Measurements from ENCODE around the gene BST1. TPM values are rescaled to one million over a fixed set of nuclear protein-coding genes. Genes with fewer than 3 reads are reported as not detected.
A peak's percentile ranks its signal among the peaks of the same experiment; 100 is the strongest.

The BST1 gene
- total RNA-seq, 1 experiment from 2014 or later = 1.1 TPM

GRCh38 chr4:15683143-15683495 lies 19.7 kb upstream of the BST1 start:
- DNase-seq (ENCODE audit: unreplicated experiment) = no peak
- no TSS peak for BruUV-seq (replicated peaks)
- ChIA-PET CTCF (interaction anchor here (0.9 kb wide), 2 partner anchors 33 to 200 kb away, joined by 3 read pairs; no protein-coding TSS in a partner anchor), POLR2A (interaction anchor here (1.3 to 11.9 kb wide), 5 partner anchors 8 to 30 kb away, joined by 4 to 410 read pairs (median 21); partner anchors contain the start of gene FBXL5)
- Mint-ChIP-seq H3K27ac (ENCODE audit: low read depth, unreplicated experiment) (peak overlapping the region; percentile 98), H3K36me3 (ENCODE audit: insufficient read depth, unreplicated experiment) (peaks cover 29% of the 10 kb centered on the region), H3K9me3 (ENCODE audit: unreplicated experiment) (no peaks in the 10 kb centered on the region), H3K4me1 (ENCODE audit: insufficient read depth, unreplicated experiment) (peaks cover 30% of the 10 kb centered on the region), H3K27me3 (ENCODE audit: insufficient read depth, unreplicated experiment) (no peaks in the 10 kb centered on the region), H3K4me3 (ENCODE audit: unreplicated experiment) (peak overlapping the region; percentile 97)
- no peak for TF ChIP-seq CTCF (IDR thresholded peaks at IDR 0.05; ENCODE audit: unreplicated experiment)
- intact Hi-C loops (cut with micrococcal nuclease) = no loop called here

GRCh38 chr4:15684498-15684897 lies 18.4 kb upstream of the BST1 start:
- Mint-ChIP-seq H3K27ac (ENCODE audit: low read depth, unreplicated experiment) (no peak overlapping the region), H3K27me3 (ENCODE audit: insufficient read depth, unreplicated experiment) (no peaks in the 10 kb centered on the region), H3K9me3 (ENCODE audit: unreplicated experiment) (no peaks in the 10 kb centered on the region), H3K4me3 (ENCODE audit: unreplicated experiment) (no peak overlapping the region), H3K4me1 (ENCODE audit: insufficient read depth, unreplicated experiment) (peaks cover 22% of the 10 kb centered on the region), H3K36me3 (ENCODE audit: insufficient read depth, unreplicated experiment) (peaks cover 36% of the 10 kb centered on the region)
- POLR2A ChIA-PET = interaction anchor here (0.6 to 11.9 kb wide), 6 partner anchors 9 to 222 kb away, joined by 3 to 410 read pairs (median 4); partner anchors contain the start of gene FBXL5
- DNase-seq (ENCODE audit: unreplicated experiment) = no peak
- CTCF ChIA-PET = interaction anchor here (0.6 kb wide), 1 partner anchor 291 kb away, joined by 3 read pairs; no protein-coding TSS in a partner anchor
- no peak for TF ChIP-seq CTCF (IDR thresholded peaks at IDR 0.05; ENCODE audit: unreplicated experiment)
- intact Hi-C loops (cut with micrococcal nuclease) = no loop called here
- BruUV-seq (replicated peaks) = no TSS peak

- intact Hi-C loops (cut with micrococcal nuclease) = no loop called here
- Mint-ChIP-seq H3K27ac (ENCODE audit: low read depth, unreplicated experiment) (no peak overlapping the region), H3K9me3 (ENCODE audit: unreplicated experiment) (no peaks in the 10 kb centered on the region), H3K27me3 (ENCODE audit: insufficient read depth, unreplicated experiment) (no peaks in the 10 kb centered on the region), H3K36me3 (ENCODE audit: insufficient read depth, unreplicated experiment) (peaks cover 29% of the 10 kb centered on the region), H3K4me1 (ENCODE audit: insufficient read depth, unreplicated experiment) (peaks cover 23% of the 10 kb centered on the region), H3K4me3 (ENCODE audit: unreplicated experiment) (no peak overlapping the region)
- DNase-seq (ENCODE audit: unreplicated experiment) = no peak
- CTCF ChIA-PET = interaction anchor here (0.5 to 1.0 kb wide), 3 partner anchors 10 to 230 kb away, joined by 3 to 5 read pairs (median 3); no protein-coding TSS in a partner anchor
- TF ChIP-seq CTCF (IDR thresholded peaks at IDR 0.05; ENCODE audit: unreplicated experiment) = no peak
- POLR2A ChIA-PET = interaction anchor here (0.6 to 2.9 kb wide), 6 partner anchors 9 to 209 kb away, joined by 3 to 14 read pairs (median 4); partner anchors contain the start of gene BST1
- BruUV-seq (replicated peaks) = no TSS peak
Measured at GRCh38 chr4:15688051-15688450, 14.8 kb upstream of the BST1 start.

- CTCF ChIA-PET = no interaction called here
- H3K9me3 Mint-ChIP-seq (ENCODE audit: unreplicated experiment) = no peaks in the 10 kb centered on the region
- no peaks in the 10 kb centered on the region for H3K27me3 Mint-ChIP-seq (ENCODE audit: insufficient read depth, unreplicated experiment)
- peaks cover 20% of the 10 kb centered on the region for H3K4me1 Mint-ChIP-seq (ENCODE audit: insufficient read depth, unreplicated experiment)
- POLR2A ChIA-PET = interaction anchor here (1.4 to 2.9 kb wide), 2 partner anchors 13 to 36 kb away, joined by 4 to 14 read pairs; partner anchors contain the start of gene BST1
- DNase-seq (ENCODE audit: unreplicated experiment) = no peak
- TF ChIP-seq CTCF (IDR thresholded peaks at IDR 0.05; ENCODE audit: unreplicated experiment) = no peak
- no peak overlapping the region for H3K27ac Mint-ChIP-seq (ENCODE audit: low read depth, unreplicated experiment)
- peaks cover 29% of the 10 kb centered on the region for H3K36me3 Mint-ChIP-seq (ENCODE audit: insufficient read depth, unreplicated experiment)
- intact Hi-C loops (cut with micrococcal nuclease) = no loop called here
- BruUV-seq (replicated peaks) = no TSS peak
- H3K4me3 Mint-ChIP-seq (ENCODE audit: unreplicated experiment) = no peak overlapping the region
Measured at GRCh38 chr4:15689540-15689939, 13.3 kb upstream of the BST1 start.
